Measurements from ENCODE around the gene NECAB2. TPM values are rescaled to one million over a fixed set of nuclear protein-coding genes. Genes with fewer than 3 reads are reported as not detected.
A peak's percentile ranks its signal among the peaks of the same experiment; 100 is the strongest.

Gene NECAB2
- total RNA-seq, 1 donor from 2014 or later, result not detected

- TF ChIP-seq, protein P1, sequence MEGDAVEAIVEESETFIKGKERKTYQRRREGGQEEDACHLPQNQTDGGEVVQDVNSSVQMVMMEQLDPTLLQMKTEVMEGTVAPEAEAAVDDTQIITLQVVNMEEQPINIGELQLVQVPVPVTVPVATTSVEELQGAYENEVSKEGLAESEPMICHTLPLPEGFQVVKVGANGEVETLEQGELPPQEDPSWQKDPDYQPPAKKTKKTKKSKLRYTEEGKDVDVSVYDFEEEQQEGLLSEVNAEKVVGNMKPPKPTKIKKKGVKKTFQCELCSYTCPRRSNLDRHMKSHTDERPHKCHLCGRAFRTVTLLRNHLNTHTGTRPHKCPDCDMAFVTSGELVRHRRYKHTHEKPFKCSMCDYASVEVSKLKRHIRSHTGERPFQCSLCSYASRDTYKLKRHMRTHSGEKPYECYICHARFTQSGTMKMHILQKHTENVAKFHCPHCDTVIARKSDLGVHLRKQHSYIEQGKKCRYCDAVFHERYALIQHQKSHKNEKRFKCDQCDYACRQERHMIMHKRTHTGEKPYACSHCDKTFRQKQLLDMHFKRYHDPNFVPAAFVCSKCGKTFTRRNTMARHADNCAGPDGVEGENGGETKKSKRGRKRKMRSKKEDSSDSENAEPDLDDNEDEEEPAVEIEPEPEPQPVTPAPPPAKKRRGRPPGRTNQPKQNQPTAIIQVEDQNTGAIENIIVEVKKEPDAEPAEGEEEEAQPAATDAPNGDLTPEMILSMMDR (IDR thresholded peaks at IDR 0.05), result no peak
- Mint-ChIP-seq H3K27ac (ENCODE audit: unreplicated experiment) (no peak overlapping the region), H3K9me3 (ENCODE audit: unreplicated experiment) (no peaks in the 10 kb centered on the region), H3K4me1 (ENCODE audit: unreplicated experiment) (peaks cover 3% of the 10 kb centered on the region), H3K4me3 (ENCODE audit: unreplicated experiment) (no peak overlapping the region), H3K36me3 (ENCODE audit: unreplicated experiment) (no peaks in the 10 kb centered on the region), H3K27me3 (ENCODE audit: unreplicated experiment) (peaks cover 18% of the 10 kb centered on the region)
- DNase-seq (ENCODE audit: extremely low spot score, unreplicated experiment), result no peak
Measured at GRCh38 chr16:84042879-84043485, 74.9 kb downstream of the NECAB2 start.

GRCh38 chr16:84043486-84044117, 75.6 kb downstream of the NECAB2 start:
- Mint-ChIP-seq H3K36me3 (ENCODE audit: unreplicated experiment) (no peaks in the 10 kb centered on the region), H3K27me3 (ENCODE audit: unreplicated experiment) (peaks cover 18% of the 10 kb centered on the region), H3K4me1 (ENCODE audit: unreplicated experiment) (peaks cover 3% of the 10 kb centered on the region), H3K9me3 (ENCODE audit: unreplicated experiment) (no peaks in the 10 kb centered on the region), H3K4me3 (ENCODE audit: unreplicated experiment) (no peak overlapping the region), H3K27ac (ENCODE audit: unreplicated experiment) (no peak overlapping the region)
- DNase-seq (ENCODE audit: extremely low spot score, unreplicated experiment), result no peak
- TF ChIP-seq, protein P1 (IDR thresholded peaks at IDR 0.05), result no peak

DNA sequence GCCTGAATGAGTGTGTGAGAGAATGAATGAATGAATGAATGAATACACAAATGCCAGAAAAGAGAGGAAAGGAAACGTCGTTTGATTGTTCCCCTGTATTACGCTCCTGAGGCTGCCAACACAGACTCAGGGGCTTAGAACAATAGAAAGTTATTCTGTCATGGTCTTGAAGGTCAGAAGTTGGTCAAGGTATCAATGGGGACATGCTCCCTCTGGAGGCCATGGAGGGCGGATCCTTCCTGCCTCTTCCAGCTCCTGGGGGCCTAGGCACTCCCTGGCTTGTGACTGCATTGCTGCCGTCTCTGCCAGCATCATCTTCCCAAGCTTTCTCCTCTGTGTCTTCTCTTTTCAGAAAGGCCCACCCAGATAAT, 76.1 kb downstream of the NECAB2 start:
- H3K27ac Mint-ChIP-seq (ENCODE audit: unreplicated experiment), result no peak overlapping the region
- H3K36me3 Mint-ChIP-seq (ENCODE audit: unreplicated experiment), result no peaks in the 10 kb centered on the region
- H3K27me3 Mint-ChIP-seq (ENCODE audit: unreplicated experiment), result peaks cover 18% of the 10 kb centered on the region
- H3K4me1 Mint-ChIP-seq (ENCODE audit: unreplicated experiment), result peaks cover 3% of the 10 kb centered on the region
- no peak for DNase-seq (ENCODE audit: extremely low spot score, unreplicated experiment)
- no peak overlapping the region for H3K4me3 Mint-ChIP-seq (ENCODE audit: unreplicated experiment)
- TF ChIP-seq, protein P1 (IDR thresholded peaks at IDR 0.05), result peak; percentile 47
- H3K9me3 Mint-ChIP-seq (ENCODE audit: unreplicated experiment), result no peaks in the 10 kb centered on the region

DNA sequence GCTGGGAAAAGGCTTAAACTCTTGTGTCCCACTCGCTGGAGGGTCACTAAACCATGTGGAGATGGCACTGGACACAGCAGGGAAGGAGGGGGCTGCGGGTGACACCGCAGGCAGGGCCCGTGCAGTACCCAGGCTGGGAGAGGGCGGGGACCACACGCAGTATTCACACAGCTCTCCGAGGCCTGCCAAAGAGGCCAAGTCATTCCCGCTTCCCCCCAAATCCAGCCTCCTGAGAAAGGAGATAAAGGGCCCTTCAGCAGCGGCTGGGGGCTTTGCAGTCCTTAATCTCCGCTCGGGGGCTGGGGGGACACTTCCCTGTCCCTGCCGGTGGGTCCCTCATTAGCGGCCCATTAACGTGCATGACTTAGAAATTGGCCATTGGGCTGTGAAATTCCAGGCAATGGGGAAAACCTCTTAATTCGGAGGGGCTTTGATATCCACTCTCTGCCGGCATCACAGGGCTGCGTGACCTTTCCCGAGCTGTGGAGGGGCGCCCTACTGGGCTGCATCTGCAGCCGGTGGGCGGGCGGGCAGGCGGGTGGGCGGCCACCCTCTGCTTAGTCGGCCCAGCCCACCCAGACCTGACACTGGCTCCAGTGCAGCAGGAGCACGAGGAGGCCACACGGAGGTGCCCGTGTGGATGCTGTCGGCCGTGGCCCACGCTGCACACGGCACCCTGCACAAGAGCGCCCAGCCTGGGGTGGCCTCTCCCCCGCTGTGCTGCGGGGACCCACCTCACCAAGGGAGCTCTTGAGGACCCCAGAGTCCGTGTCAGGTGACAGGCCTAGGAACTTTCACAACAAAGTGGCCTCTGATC, 77.2 kb downstream of the NECAB2 start:
- TF ChIP-seq, protein P1 (IDR thresholded peaks at IDR 0.05), result no peak
- Mint-ChIP-seq H3K27ac (ENCODE audit: unreplicated experiment) (no peak overlapping the region), H3K9me3 (ENCODE audit: unreplicated experiment) (no peaks in the 10 kb centered on the region), H3K4me1 (ENCODE audit: unreplicated experiment) (peaks cover 3% of the 10 kb centered on the region), H3K27me3 (ENCODE audit: unreplicated experiment) (peaks cover 13% of the 10 kb centered on the region), H3K4me3 (ENCODE audit: unreplicated experiment) (no peak overlapping the region), H3K36me3 (ENCODE audit: unreplicated experiment) (peaks cover 4% of the 10 kb centered on the region)
- no peak for DNase-seq (ENCODE audit: extremely low spot score, unreplicated experiment)
